Measurements from ENCODE around the gene PADI1. TPM values are rescaled to one million over a fixed set of nuclear protein-coding genes. Genes with fewer than 3 reads are reported as not detected.

Gene PADI1
- polyA plus RNA-seq, 3 donors = 0.06 TPM; not detected in 2

DNA sequence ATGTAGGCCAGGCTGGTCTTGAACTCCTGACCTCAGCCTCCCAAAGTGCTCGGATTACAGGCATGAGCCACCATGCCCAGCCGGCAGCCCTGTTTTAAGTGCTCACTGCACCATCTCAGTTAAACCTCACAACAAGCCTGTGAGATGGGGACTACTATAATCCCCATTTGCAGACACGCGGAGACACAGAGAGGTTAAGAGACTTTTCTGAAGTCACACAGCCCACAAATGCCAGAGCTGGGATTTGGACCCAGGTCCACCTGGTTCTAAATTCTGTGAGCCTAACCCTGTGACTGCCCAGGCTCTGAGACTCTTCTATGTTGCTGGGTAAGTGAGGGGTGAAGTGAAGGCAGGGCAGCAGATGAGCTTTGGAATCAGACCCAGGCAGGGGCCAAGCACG is 6.4 kb downstream of the PADI1 start:
- no peak for DNase-seq (ENCODE audit: extremely low read depth in 1 of 11, low read depth in 9 of 11, low spot score in 4 of 11)

DNA sequence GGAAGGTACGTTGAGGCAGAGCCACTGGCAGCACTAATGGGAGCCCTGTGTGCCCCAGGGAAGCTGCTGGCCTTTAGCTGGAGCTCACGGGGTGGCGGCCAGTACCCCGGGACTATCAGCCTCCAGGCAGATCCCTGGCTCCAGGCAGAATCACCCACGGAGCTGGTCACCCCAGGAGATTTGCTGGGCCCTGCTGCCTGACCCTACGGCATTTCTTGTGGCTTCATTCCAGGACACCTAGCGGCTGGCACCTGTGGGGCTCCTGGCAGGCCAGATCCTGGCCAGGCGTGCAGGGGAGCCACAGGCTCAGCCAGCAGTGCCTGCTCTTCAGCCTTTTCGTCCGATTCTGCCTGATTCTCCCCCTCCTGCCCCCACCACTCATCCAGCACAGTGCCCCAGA is 7.1 kb downstream of the PADI1 start:
- DNase-seq (ENCODE audit: extremely low read depth in 1 of 11, low read depth in 9 of 11, low spot score in 4 of 11) = no peak

- peak in 10 of 11 donors; percentile 35 to 77 (median 72) for DNase-seq (ENCODE audit: extremely low read depth in 1 of 11, low read depth in 9 of 11, low spot score in 4 of 11)
These were observed 7.7 kb downstream of the PADI1 start for GRCh38 chr1:17212487-17213121.

- DNase-seq (ENCODE audit: extremely low read depth in 1 of 11, low read depth in 9 of 11, low spot score in 4 of 11) = no peak
These were observed 8.3 kb downstream of the PADI1 start for GRCh38 chr1:17213148-17213781.

DNA sequence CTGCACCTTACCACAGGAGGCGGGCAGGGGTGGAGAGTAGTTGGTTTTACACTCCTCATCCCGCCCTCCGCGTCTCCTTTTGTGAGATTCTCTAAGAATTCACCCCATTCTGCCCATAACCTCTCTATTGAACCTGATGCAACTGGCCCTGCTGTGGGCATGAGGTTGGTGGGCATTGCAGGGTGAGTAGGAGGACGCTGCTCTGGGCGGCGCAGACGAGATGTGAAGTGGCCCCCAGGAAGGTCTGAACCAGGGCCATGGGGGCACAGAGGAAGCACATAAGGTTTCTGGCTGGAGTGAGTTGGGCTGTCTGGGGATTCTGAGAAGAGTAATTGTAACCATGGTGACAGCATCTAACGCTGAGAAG is 8.8 kb downstream of the PADI1 start:
- DNase-seq (ENCODE audit: extremely low read depth in 1 of 11, low read depth in 9 of 11, low spot score in 4 of 11) = no peak

DNA sequence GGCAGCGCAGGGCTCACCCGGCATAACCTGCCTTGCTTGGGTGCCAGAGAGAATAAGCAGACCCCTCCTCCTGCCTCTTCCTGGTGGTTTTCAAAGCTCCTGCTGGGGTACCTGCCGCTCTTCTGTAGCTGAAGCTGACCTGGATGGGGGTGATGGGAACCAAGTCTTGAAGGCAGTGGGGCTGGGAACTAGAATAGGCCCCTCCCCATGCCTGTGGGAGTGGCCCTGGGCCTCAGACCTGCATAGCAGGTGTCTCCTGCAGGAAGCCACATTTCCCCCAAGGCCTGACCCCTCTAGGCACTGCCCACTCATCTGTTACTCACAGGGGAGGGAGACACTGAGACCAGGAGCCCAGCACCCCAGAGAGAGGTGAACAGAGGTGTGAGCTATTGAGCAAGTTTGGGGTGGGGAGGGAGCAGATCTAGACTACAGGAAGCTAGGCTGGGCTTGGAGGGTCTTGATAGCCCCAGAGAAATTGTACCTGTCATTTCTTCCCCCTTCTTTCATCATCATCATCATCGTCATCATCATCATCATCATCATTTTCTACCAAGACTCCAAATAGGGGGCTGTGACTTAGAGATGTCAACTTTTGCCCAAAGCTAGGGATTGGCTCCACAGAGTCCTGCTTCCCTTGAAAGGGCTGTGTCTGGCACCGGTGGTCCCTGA is 10.1 kb downstream of the PADI1 start:
- DNase-seq (ENCODE audit: extremely low read depth in 1 of 11, low read depth in 9 of 11, low spot score in 4 of 11) = no peak

GRCh38 chr1:17215545-17215890 is 10.6 kb downstream of the PADI1 start:
- DNase-seq (ENCODE audit: extremely low read depth in 1 of 11, low read depth in 9 of 11, low spot score in 4 of 11) = no peak

DNA sequence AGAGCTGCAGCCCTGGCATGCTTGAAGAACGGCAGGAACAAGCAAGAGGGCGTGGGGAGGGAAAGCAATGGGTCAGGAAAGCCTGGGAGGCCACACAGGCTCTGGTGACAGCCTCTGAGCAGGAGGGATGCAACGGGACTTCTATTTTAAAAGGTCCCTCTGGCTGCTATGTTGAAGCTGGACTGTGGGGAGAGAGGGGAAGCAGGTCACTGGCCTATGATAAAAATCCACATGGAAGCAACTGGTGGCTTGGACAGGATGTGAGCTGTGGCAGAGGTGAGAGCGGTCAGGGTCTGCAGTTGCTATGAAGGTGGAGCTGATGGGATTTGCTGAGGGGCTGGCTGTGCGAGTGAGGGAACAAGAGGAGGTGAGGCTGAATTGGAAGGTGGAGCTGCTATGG is 11.2 kb downstream of the PADI1 start:
- DNase-seq (ENCODE audit: extremely low read depth in 1 of 11, low read depth in 9 of 11, low spot score in 4 of 11) = no peak

GRCh38 chr1:17217607-17218006 is 12.7 kb downstream of the PADI1 start:
- DNase-seq (ENCODE audit: extremely low read depth in 1 of 11, low read depth in 9 of 11, low spot score in 4 of 11) = no peak

DNA sequence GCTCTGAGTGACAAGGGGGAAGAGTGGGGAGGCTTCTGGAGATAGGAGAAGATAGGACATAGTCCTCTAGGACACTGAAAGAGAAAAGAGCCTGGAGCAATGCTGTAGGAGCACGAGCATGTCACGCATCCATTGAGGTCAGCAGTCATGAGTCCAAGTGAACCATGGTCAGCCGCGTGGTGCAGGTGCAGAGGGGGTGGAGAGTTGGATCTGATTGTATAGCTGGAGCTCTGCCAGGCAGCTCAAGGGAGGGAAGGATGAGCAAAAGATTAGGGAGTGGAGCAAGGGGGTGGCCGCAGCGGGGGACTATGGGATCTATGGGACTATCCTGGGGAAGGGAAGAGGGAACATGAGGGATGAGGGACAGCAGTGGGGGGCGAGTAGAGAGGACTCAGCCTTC is 14.0 kb downstream of the PADI1 start:
- no peak for DNase-seq (ENCODE audit: extremely low read depth in 1 of 11, low read depth in 9 of 11, low spot score in 4 of 11)

DNA sequence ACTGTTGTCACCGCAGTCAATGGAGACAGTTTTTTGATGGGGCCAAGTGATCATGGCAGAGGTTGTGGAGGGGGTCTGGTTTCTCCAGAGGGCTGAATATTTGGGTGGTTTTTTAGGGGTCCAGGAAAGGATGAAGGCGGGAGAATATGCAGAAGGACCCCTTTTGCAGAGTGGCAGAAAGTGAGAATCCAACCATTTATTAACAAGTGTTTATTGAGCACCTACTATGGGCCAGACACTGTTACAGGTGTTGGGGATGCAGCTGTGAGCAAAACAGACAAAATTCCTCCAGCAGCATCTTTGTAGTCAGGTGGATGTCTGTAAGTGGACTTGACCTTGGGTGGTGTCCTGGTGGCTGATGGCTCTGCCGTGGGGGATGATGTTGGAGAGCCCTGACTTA is 15.4 kb downstream of the PADI1 start:
- no peak for DNase-seq (ENCODE audit: extremely low read depth in 1 of 11, low read depth in 9 of 11, low spot score in 4 of 11)

GRCh38 chr1:17222557-17222956 is 17.6 kb downstream of the PADI1 start:
- DNase-seq (ENCODE audit: extremely low read depth in 1 of 11, low read depth in 9 of 11, low spot score in 4 of 11) = no peak

DNA sequence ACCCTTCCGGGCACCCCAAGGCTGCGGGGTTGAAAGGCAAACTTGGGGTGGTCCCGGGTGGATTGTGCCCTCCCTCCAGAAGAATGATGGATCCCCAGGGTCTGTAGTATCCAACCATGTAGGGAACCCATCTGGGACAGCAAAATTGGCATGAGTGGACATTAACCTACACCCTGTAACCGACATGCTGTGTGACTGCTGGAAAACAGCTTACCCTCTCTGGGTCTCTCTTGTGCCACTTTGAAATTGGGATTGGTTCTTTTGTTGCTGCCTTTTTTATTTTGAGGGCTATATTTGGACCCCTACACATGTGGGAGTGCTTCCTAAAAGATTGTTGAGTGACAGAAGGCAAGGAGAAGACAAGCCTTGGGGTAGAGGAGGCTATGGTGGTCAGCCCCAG is 19.5 kb downstream of the PADI1 start:
- DNase-seq (ENCODE audit: extremely low read depth in 1 of 11, low read depth in 9 of 11, low spot score in 4 of 11) = no peak

GRCh38 chr1:17225140-17225539 is 20.2 kb downstream of the PADI1 start:
- no peak for DNase-seq (ENCODE audit: extremely low read depth in 1 of 11, low read depth in 9 of 11, low spot score in 4 of 11)

DNA sequence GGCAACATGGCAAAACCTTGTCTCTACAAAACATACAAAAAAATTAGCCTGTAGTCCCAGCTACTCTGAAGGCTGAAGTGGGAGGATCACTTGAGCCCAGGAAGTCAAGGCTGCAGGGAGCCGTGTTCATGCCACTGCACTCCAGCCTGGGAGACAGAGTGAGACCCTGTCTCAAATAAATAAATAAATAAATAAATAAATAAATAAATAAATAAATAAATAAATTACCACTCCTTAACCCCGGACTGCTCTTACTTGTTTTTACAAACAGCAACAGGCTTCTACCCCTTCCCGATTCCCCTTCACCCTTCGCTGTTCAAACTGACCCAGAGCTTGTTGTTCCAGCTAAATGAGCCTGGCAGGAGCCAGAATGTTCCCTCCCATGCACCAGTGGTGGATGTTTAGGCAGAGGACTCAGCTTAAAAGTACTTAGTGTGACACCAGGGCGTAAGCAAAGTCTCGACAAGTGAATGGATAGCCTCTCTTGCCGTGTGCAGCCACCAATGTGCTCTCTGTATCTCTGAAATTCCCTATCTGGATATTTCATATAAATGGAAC is 22.5 kb downstream of the PADI1 start:
- DNase-seq (ENCODE audit: extremely low read depth in 1 of 11, low read depth in 9 of 11, low spot score in 4 of 11) = no peak

DNA sequence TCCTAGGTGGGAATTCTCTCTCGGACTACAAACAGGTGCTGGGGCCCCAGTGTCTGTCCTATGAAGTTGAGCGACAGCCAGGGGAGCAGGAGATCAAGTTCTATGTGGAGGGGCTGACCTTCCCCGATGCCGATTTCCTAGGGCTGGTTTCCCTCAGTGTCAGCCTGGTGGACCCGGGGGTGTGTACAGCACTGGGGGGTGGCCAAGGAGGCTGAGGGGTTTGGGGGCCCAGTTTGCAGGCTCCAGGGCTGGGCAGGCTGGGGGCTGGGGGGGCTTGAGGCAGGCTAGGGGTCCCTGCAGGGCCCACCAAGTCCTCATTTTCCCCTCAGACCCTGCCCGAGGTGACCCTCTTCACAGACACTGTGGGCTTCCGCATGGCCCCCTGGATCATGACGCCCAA is 23.7 kb downstream of the PADI1 start:
- no peak for DNase-seq (ENCODE audit: extremely low read depth in 1 of 11, low read depth in 9 of 11, low spot score in 4 of 11)

- no peak for DNase-seq (ENCODE audit: extremely low read depth in 1 of 11, low read depth in 9 of 11, low spot score in 4 of 11)
These were observed 24.5 kb downstream of the PADI1 start for GRCh38 chr1:17229379-17229778.

DNA sequence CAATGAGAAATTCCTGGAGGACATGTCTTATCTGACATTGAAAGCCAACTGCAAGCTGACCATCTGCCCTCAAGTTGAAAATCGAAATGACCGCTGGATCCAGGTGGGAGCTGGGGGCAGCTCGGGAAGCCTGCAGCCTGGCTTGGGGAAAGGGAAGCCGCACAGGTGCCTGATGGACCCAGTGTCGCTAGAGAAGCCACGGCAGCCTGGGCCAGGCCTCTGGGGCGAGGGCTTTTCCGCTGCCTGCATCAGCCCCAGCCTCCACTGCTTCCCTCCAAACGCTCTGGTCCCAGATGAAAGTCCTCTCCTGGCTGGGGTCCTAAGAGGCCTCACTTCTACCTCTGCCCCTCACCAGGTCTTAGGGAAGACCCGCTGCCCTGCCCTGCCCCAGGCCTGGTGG is 25.2 kb downstream of the PADI1 start:
- no peak for DNase-seq (ENCODE audit: extremely low read depth in 1 of 11, low read depth in 9 of 11, low spot score in 4 of 11)

GRCh38 chr1:17230671-17231310 is 25.9 kb downstream of the PADI1 start:
- DNase-seq (ENCODE audit: extremely low read depth in 1 of 11, low read depth in 9 of 11, low spot score in 4 of 11) = no peak

All from renal cortex interstitium (tissue), 11 donors.